HepG2 (cell line): ENCODE measurements around the gene PPP1R9A. TPM values are rescaled to one million over a fixed set of nuclear protein-coding genes. Genes with fewer than 3 reads are reported as not detected.

ENCODE experiments used
- ATAC-seq: fragments of 200-7000 bp; cut with Tn5 transposase; 3 replicates; pipeline ENCODE4 v1.9.1; 2020; ENCODE audit warnings: mild to moderate bottlenecking, moderate library complexity
- BruUV-seq: library from RNA; stranded (reverse); fragments of 400-500 nt; replicated peaks from 2 replicates; lab custom pipeline; 2021; lab: Mats Ljungman, UMichigan
- CTCF ChIA-PET: fragments of 300-600 bp; formaldehyde crosslinking; extraction: SDS; loops from one replicate; lab custom pipeline; 2021; ENCODE audit warnings: low total read pairs, inconsistent platforms, low intra/inter-chr PET ratio; lab: Yijun Ruan, JAX
- POLR2A ChIA-PET: fragments of 350-600 bp; sonication (Branson Sonifier 250); formaldehyde crosslinking; loops from one replicate; lab custom pipeline; 2020; ENCODE audit warnings: antibody characterized with exemption, inconsistent platforms; lab: Yijun Ruan, JAX
- DNase-seq: peaks from one replicate; pipeline ENCODE4 v3.0.0-alpha.2; 2015; ENCODE audit warnings: low spot score
- FAIRE-seq: peaks from 3 replicates; lab custom pipeline; 2011; peaks lifted over from hg19 to GRCh38; lab: Jason Lieb, UNC
- H2AFZ ChIP-seq: one replicate; pipeline ENCODE4 v1.6.1; 2011; ENCODE audit warnings: low read length, inconsistent platforms
- H3K27ac ChIP-seq: fragments of 300-600 bp; 3 replicates; pipeline ENCODE4 v1.8.0; 2011; ENCODE audit warnings: mixed run types, mild to moderate bottlenecking, mixed read lengths, low read length, inconsistent platforms; ENCODE audit not compliant: insufficient read depth; ENCODE audit errors: extremely low read length
- H3K27me3 ChIP-seq, 2 experiments: fragments of 200-600 bp in 1 of 2; 2 replicates in 1 of 2; 3 replicates in 1 of 2; pipeline versions ENCODE4 v1.6.0 to v1.8.0; 2011; ENCODE audit warnings: low read length in 2 of 2, mild to moderate bottlenecking in 2 of 2, moderate library complexity in 2 of 2, inconsistent platforms in 1 of 2; ENCODE audit not compliant: insufficient read depth in 2 of 2, control insufficient read depth in 1 of 2
- H3K36me3 ChIP-seq, 2 experiments: fragments of 200-600 bp in 1 of 2; replicated peaks in 1 of 2; 2 replicates in 1 of 2; 3 replicates in 1 of 2; pipeline versions ENCODE4 v1.5.1 to v1.8.0; 2011; ENCODE audit warnings: low read length in 2 of 2, inconsistent platforms in 1 of 2; ENCODE audit not compliant: insufficient read depth in 2 of 2, control insufficient read depth in 1 of 2
- H3K4me1 ChIP-seq: 2 replicates; pipeline ENCODE4 v1.5.1; 2012; ENCODE audit warnings: low read length, inconsistent platforms; ENCODE audit not compliant: insufficient read depth
- H3K4me2 ChIP-seq: 2 replicates; pipeline ENCODE4 v1.6.0; 2011; ENCODE audit warnings: low read depth, low read length, inconsistent platforms
- H3K4me3 ChIP-seq, 3 experiments: fragments of 200-600 bp in 1 of 3; sonication (generic), shearing (Covaris generic) in 1 of 3; replicated peaks in 1 of 3; 2 replicates each; pipeline ENCODE4 v1.5.1; 2011 to 2016; ENCODE audit warnings: low read length in 3 of 3, inconsistent platforms in 2 of 3, low read depth in 2 of 3, mild to moderate bottlenecking in 2 of 3, control low read depth in 1 of 3, mixed read lengths in 1 of 3; ENCODE audit not compliant: insufficient read depth in 1 of 3
- H3K79me2 ChIP-seq: one replicate; pipeline ENCODE4 v1.6.1; 2011; ENCODE audit warnings: low read length, inconsistent platforms; ENCODE audit not compliant: insufficient read depth
- H3K9ac ChIP-seq: 2 replicates; pipeline ENCODE4 v1.6.0; 2011; ENCODE audit warnings: mild to moderate bottlenecking, low read depth, low read length, inconsistent platforms; ENCODE audit not compliant: insufficient read depth
- H3K9me3 ChIP-seq: 2 replicates; pipeline ENCODE4 v1.5.1; 2012; ENCODE audit warnings: mild to moderate bottlenecking, low read length
- H4K20me1 ChIP-seq: 2 replicates; pipeline ENCODE4 v1.6.0; 2011; ENCODE audit warnings: inconsistent platforms, mild to moderate bottlenecking, low read length, moderate library complexity; ENCODE audit not compliant: insufficient read depth
- ATRX ChIP-seq: sonication (generic); formaldehyde crosslinking; IDR thresholded peaks from 2 replicates; pipeline ENCODE4 v1.4.0; 2020; ENCODE audit warnings: missing genetic modification reagents, borderline replicate concordance
- FOSL2 ChIP-seq: sonication (generic); formaldehyde crosslinking; IDR thresholded peaks from 2 replicates; pipeline ENCODE4 v1.4.0; 2020; ENCODE audit warnings: missing genetic modification reagents
- HNRNPH1 ChIP-seq: fragments of 200-400 bp; formaldehyde crosslinking; optimal IDR thresholded peaks from 2 replicates; pipeline ENCODE3; 2017; ENCODE audit warnings: mild to moderate bottlenecking, low read depth, low read length
- KLF11 ChIP-seq: IDR thresholded peaks from 2 replicates; pipeline ENCODE4 v1.6.1; 2016; ENCODE audit warnings: missing compliant biosample characterization
- KLF13 ChIP-seq: sonication (generic); formaldehyde crosslinking; IDR thresholded peaks from 2 replicates; pipeline ENCODE4 v1.4.0; 2020; ENCODE audit warnings: mild to moderate bottlenecking, missing genetic modification reagents
- MED1 ChIP-seq: sonication (generic); formaldehyde crosslinking; IDR thresholded peaks from 2 replicates; pipeline ENCODE4 v1.4.0; 2020; ENCODE audit warnings: missing genetic modification reagents
- NFKB2 ChIP-seq: sonication (generic); formaldehyde crosslinking; IDR thresholded peaks from 2 replicates; pipeline ENCODE4 v1.4.0; 2020; ENCODE audit warnings: missing genetic modification reagents, borderline replicate concordance
- RELA ChIP-seq: sonication (generic); formaldehyde crosslinking; IDR thresholded peaks from 2 replicates; pipeline ENCODE4 v1.4.0; 2020; ENCODE audit warnings: missing genetic modification reagents
- SIN3A ChIP-seq: IDR thresholded peaks from 2 replicates; pipeline ENCODE4 v1.6.1; 2011; ENCODE audit warnings: low read depth, mild to moderate bottlenecking, control low read depth, low read length, borderline replicate concordance
- ZKSCAN5 ChIP-seq: sonication (generic); formaldehyde crosslinking; IDR thresholded peaks from 2 replicates; pipeline ENCODE4 v1.5.1; 2020; ENCODE audit warnings: mild to moderate bottlenecking, missing genetic modification reagents
- ZNF225 ChIP-seq: sonication (generic); formaldehyde crosslinking; IDR thresholded peaks from 2 replicates; pipeline ENCODE4 v1.4.0; 2020; ENCODE audit warnings: mild to moderate bottlenecking, missing genetic modification reagents
- ZNF44 ChIP-seq: sonication (generic); formaldehyde crosslinking; IDR thresholded peaks from 2 replicates; pipeline ENCODE4 v1.5.1; 2020; ENCODE audit warnings: mild to moderate bottlenecking, missing genetic modification reagents
- WGBS: methylation state at CpG from one replicate; pipeline ENCODE4 v1.1.6; 2017; ENCODE audit warnings: low lambda C conversion rate; 5-methylcytosine and 5-hydroxymethylcytosine counted together
- in situ Hi-C: cut with HindIII; loops from 2 replicates; pipeline ENCODE4 v1.10.0; 2017; ENCODE audit warnings: low pct_unique_long_range_greater_than_20kb; ENCODE audit not compliant: extremely low pct_ligation_motif_present
- intact Hi-C: fragments of 100-400 bp; cut with micrococcal nuclease; formaldehyde crosslinking; loops from one replicate; pipeline ENCODE4 v1.10.0; 2022; ENCODE audit not compliant: unreplicated experiment
- polyA plus RNA-seq, 8 experiments: library from polyadenylated mRNA; depleted of rRNA in 3 of 8; stranded (reverse) in 7 of 8; unstranded in 1 of 8; fragments of >200 nt; fragmentation: Illumina TruSeq in 4 of 8; extraction: Trizol in 4 of 8; gene quantifications; 2 replicates each; pipeline versions ENCODE4 v1.2.1 to v1.2.3, GENCODE V29; 2011 to 2016; ENCODE audit warnings: low read depth in 4 of 8, missing spikeins in 1 of 8, mixed read lengths in 1 of 8; ENCODE audit not compliant: insufficient read depth in 1 of 8
- total RNA-seq, 5 experiments: library from RNA; depleted of rRNA; stranded (reverse); fragments of >200 nt; fragmentation: Illumina TruSeq; extraction: Trizol; gene quantifications; 2 replicates each; pipeline ENCODE4 v1.2.3, GENCODE V29; 2016; ENCODE audit warnings: low read depth in 1 of 5
- TF ChIP-seq, protein P1 (sequence below): sonication (generic); formaldehyde crosslinking; IDR thresholded peaks from 2 replicates; pipeline ENCODE4 v1.4.0; 2020; ENCODE audit warnings: mild to moderate bottlenecking, missing genetic modification reagents
- TF ChIP-seq, protein P2 (sequence below): IDR thresholded peaks from 2 replicates; pipeline ENCODE4 v1.6.1; 2016; ENCODE audit warnings: missing compliant biosample characterization, missing genetic modification reagents, borderline replicate concordance

PPP1R9A gene
- total and polyA plus RNA-seq, 2 of the 13 experiments (the other 11 are each of a cell fraction or from before 2014, with no cell fraction given): 11.4 to 31.9 TPM

DNA sequence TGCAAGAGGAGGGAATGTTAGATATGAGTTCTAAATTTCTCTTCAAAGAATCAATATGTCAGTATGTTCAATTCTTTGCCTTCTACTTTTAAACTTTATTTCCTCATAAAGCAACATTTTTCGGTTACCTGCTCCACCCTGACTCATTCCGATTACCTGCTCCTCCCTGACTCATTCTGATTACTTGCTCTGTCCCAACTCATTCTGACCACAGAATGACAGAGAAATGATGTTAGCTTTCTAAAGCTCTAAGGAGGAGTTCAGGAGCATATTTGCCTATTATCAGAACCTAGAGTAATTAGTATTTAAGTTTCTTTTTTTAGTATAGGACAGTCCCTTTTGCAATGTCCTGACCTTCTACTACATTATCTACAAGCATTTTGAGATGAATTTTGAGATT is 24.5 kb upstream of the PPP1R9A start:
- ATAC-seq (no peak), FAIRE-seq (no peak), DNase-seq (no peak)
- no peak overlapping the region for H3K4me3 ChIP-seq
- H3K9me3 ChIP-seq: peaks cover 8% of the 10 kb centered on the region
- peaks cover 0 to 37% of the 10 kb centered on the region in 2 experiments; a peak in 2 of 5 replicates for H3K27me3 ChIP-seq
- H3K9ac ChIP-seq: no peak overlapping the region
- in situ Hi-C loops (no loop called here), intact Hi-C loops (no loop called here)
- ChIA-PET CTCF (no interaction called here), POLR2A (no interaction called here)
- WGBS: 22% methylated on average over 2 of the region's 2 CpGs
- BruUV-seq: no TSS peak
- no peaks in the 10 kb centered on the region for H3K4me1 ChIP-seq
- TF ChIP-seq KLF13 (CRISPR knock-in tag) (no peak), ZNF44 (CRISPR knock-in tag) (no peak), RELA (no peak), SIN3A (no peak), KLF11 (CRISPR knock-in tag) (no peak), MED1 (CRISPR knock-in tag) (no peak), NFKB2 (CRISPR knock-in tag) (no peak), FOSL2 (CRISPR knock-in tag) (no peak), HNRNPH1 (no peak), ZNF225 (no peak), ZKSCAN5 (CRISPR knock-in tag) (no peak), ATRX (CRISPR knock-in tag) (no peak)
- TF ChIP-seq, protein P1, sequence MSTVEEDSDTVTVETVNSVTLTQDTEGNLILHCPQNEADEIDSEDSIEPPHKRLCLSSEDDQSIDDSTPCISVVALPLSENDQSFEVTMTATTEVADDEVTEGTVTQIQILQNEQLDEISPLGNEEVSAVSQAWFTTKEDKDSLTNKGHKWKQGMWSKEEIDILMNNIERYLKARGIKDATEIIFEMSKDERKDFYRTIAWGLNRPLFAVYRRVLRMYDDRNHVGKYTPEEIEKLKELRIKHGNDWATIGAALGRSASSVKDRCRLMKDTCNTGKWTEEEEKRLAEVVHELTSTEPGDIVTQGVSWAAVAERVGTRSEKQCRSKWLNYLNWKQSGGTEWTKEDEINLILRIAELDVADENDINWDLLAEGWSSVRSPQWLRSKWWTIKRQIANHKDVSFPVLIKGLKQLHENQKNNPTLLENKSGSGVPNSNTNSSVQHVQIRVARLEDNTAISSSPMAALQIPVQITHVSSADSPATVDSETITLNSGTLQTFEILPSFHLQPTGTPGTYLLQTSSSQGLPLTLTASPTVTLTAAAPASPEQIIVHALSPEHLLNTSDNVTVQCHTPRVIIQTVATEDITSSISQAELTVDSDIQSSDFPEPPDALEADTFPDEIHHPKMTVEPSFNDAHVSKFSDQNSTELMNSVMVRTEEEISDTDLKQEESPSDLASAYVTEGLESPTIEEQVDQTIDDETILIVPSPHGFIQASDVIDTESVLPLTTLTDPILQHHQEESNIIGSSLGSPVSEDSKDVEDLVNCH: no peak
- TF ChIP-seq, protein P2, sequence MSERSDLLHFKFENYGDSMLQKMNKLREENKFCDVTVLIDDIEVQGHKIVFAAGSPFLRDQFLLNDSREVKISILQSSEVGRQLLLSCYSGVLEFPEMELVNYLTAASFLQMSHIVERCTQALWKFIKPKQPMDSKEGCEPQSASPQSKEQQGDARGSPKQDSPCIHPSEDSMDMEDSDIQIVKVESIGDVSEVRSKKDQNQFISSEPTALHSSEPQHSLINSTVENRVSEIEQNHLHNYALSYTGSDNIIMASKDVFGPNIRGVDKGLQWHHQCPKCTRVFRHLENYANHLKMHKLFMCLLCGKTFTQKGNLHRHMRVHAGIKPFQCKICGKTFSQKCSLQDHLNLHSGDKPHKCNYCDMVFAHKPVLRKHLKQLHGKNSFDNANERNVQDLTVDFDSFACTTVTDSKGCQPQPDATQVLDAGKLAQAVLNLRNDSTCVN (CRISPR knock-in tag): no peak
- H2AFZ ChIP-seq: no peak overlapping the region
- H4K20me1 ChIP-seq: no peaks in the 10 kb centered on the region
- H3K4me2 ChIP-seq: no peak overlapping the region
- H3K27ac ChIP-seq: no peak overlapping the region
- no peaks in the 10 kb centered on the region for H3K36me3 ChIP-seq
- H3K79me2 ChIP-seq: no peaks in the 10 kb centered on the region
